ENCODE results near the gene SMOC2.
"Not testable (repeated sequence)": the region's sequence is repeated elsewhere in the genome, so short reads cannot be mapped to it uniquely, and the experiment has no call there.

The SMOC2 gene

GRCh38 chr6:168692193-168692914 lies 251.4 kb downstream of the SMOC2 start:
- no peak for DNase-seq

- not testable (repeated sequence) for DNase-seq
These were observed 251.9 kb downstream of the SMOC2 start for GRCh38 chr6:168692915-168693257.

- not testable (repeated sequence) for DNase-seq
These were observed 253.8 kb downstream of the SMOC2 start for GRCh38 chr6:168694797-168695196.

- DNase-seq, result no peak
These were observed 254.7 kb downstream of the SMOC2 start for GRCh38 chr6:168695701-168696100.

- no peak for DNase-seq
These were observed 257.9 kb downstream of the SMOC2 start for GRCh38 chr6:168698923-168699322.

DNA sequence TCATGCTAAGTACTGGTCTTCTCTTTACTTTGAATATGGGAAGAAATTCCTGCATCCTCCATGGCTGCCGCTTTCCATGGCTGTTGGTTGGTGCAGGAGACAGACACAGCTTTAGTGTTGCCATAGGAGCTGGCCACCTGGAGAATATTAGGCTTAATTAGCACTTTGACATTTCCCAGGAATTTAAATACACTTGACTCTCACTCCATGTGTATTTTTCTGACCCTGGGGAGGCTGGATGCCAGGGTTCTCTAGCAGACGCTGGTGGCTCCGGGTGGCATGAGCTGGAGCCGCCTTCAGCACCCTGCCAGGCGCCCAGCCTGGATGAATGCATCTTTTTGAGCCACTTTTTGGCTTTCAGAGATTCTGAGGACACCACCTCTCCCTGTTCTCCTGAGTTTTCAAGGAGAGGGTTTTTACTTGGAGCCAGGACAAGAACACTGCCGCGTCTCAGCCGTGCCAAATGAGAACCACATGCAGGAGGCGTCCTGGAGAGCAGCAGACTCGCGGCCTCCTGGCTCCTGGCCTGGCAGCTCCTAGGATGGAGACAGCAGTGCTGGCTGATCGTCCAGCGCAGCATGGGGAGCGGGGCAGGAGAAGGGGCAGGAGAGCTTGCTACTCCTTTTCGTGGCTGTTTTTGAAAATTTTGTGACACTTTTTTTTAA lies 258.8 kb downstream of the SMOC2 start:
- DNase-seq, result no peak

- no peak for DNase-seq
These were observed 259.9 kb downstream of the SMOC2 start for GRCh38 chr6:168700880-168701279.

GRCh38 chr6:168703990-168704389 lies 263.0 kb downstream of the SMOC2 start:
- no peak for DNase-seq

DNA sequence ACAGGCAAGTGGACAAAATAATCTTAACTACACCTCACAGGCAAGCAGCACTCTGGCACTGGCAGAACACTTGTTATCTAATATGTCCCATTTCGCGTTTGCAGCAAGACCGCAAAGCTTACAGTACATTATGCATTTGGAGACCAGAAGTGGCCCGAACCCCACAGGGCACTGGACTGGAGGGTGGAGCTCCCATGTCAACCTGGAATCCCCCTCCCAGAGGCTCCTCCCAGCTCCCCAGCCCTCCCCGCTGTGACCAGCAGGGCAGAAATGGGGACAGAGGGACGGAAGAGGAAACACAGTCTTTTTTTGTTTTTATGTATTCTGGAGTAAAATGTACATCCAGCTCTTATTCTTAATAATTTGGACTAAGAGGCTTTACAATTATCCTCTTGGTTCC lies 263.7 kb downstream of the SMOC2 start:
- DNase-seq, result no peak

DNA sequence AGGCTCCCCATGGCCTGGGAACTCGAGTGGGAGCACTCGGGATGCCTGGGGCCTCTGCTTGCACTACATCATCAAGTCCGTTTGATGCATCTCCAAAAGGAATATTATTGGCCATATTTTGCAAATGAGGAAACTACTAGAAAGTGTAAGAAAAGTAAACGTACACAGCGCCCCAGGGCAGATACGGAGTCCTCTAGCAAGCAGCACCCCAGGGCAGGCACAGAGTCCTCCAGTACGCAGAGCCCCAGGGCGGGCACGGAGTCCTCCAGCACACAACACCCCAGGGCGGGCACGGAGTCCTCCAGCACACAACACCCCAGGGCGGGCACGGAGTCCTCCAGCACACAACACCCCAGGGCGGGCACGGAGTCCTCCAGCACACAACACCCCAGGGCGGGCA lies 264.3 kb downstream of the SMOC2 start:
- not testable (repeated sequence) for DNase-seq

DNA sequence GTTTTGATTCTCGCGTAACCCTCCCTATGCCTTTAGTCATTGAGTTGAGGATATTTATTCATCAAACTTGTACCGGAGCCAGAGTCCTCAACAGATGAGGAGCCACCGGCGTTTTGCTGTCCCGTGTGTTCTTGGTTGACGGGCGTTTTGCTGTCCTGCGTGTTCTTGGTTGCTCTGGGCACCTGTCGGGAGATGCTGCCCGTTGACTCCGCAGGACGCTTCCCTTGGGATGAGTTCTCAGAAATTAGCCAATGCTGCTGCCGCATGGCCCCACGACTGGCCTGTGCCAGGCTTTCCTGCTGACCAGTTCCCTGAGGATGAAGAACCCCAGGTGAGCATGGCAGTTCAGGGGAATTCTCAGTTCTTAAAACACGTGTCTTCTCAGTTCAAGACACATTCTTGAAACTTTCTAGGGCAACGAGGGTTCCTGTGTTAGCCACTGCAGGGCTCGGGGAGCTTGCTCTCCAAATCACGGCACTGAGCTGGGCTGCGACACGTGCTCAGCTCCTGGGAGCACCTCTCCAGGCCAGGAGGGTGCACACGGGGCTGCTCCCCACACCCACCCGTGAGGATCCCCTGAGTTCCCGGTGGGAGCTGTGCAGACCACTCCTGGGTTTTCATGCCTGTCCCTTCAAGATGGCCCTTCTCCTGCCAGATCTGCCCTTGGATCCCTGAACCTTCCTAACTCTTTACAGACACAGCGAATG lies 265.6 kb downstream of the SMOC2 start:
- DNase-seq, result no peak

DNA sequence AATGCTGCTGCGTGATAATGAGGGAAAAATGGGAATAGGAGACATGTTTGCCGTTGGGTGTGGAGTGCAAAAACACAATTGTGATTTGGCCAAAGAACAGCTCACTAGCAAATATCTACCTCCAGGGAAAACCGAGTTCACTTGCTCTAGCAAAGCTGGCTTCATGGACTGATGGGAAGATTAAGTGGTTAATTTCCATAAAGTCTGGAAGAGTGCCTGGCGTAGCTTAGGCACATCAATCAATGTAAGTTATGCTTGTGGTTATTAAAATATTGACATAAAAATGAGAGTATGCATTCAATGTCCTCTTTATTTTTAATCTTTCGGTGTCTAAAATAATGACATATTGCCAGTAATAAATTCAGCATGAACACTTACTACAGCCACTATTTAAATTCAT lies 267.5 kb downstream of the SMOC2 start:
- no peak for DNase-seq

DNA sequence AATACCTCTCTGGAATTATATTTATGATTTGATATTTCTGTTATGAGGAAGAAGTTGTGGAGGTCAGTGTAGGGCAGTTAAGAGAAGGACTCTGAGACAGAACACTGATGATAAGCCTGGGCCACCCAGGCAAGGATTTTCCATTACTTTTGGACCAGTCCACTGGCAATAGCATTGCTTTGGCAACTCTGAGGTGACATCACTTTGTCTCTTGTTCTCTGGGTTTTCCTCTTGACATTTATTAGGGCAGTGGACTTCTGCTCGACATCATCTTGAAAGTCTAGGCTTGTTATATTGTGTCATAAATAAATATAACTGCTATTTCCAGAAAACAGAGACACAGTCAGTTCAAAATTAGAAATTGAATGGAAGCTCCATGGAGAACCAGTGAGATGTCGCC lies 268.0 kb downstream of the SMOC2 start:
- DNase-seq, result no peak

GRCh38 chr6:168709390-168709789 lies 268.4 kb downstream of the SMOC2 start:
- peak; percentile 26 for DNase-seq

DNA sequence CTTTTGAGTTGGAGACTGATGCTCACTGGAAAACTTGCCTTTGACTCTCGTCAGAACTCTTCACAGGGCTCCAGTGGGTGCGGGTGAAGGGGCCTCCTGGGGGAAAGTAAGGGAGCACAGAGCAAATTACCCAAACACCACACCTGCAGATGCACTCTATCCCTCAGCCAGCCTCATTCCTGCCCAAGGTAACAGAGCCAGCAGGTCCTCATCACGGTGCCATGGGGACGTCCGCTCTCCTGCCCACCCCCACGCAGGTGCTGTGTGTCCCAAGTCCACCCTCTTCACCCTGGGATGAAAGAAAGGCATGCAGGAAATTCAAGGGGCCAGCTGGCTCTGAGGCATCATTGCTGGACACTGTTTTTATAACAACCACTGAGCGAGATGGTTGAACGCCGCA lies 269.0 kb downstream of the SMOC2 start:
- no peak for DNase-seq

- no peak for DNase-seq
These were observed 270.2 kb downstream of the SMOC2 start for GRCh38 chr6:168711049-168711640.

- no peak for DNase-seq
These were observed 270.8 kb downstream of the SMOC2 start for GRCh38 chr6:168711666-168712300.

DNA sequence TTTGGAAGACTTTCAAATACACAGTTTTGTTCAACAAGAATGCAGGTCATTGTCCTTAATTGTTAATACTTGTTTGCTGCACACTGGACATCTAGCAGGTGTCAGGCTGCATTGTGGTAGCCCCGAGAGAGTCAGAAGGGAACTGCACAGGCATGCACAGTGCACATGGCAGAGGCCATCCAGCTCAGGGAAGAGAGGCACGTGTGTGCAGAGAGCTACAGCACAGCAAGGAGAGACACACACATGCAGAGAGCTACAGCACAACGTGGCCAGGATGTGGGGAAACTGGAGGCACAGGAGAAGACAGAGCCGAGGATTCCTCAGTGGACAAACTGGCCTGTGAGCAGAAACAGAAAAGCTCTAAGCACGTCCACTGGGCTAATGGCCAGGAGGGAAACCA lies 272.0 kb downstream of the SMOC2 start:
- no peak for DNase-seq

- DNase-seq, result no peak
These were observed 272.9 kb downstream of the SMOC2 start for GRCh38 chr6:168713839-168714238.

DNA sequence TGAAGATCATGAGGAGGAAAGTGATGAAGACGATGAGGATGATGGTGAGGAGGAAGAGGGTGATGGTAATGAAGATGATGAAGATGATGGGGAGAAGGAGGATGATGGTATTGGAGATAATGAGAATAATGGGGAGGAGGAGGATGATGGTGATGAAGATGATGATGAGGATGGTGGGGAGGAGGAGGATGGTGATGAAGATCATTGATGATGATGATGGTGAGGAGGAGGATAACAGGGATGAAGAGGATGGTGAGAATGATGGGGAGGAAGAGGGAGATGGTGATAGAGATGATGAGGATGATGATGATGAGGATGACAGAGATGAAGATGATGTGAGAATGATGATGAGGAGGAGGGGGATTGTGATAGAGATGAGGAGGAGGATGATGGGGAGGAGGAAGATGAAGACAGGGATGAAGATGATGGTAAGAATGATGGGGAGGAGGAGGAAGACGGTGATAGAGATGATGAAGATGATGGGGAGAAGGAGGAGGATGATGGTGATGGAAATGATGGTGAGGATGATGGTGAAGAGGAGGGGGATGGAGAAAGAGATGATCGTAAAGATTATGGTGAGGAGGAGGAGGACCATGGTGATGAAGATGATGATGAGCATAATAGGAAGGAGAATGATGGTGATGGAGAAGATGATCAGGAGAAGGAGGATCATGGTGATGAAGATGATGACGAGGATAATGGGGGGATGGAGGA lies 273.7 kb downstream of the SMOC2 start:
- no peak for DNase-seq

DNA sequence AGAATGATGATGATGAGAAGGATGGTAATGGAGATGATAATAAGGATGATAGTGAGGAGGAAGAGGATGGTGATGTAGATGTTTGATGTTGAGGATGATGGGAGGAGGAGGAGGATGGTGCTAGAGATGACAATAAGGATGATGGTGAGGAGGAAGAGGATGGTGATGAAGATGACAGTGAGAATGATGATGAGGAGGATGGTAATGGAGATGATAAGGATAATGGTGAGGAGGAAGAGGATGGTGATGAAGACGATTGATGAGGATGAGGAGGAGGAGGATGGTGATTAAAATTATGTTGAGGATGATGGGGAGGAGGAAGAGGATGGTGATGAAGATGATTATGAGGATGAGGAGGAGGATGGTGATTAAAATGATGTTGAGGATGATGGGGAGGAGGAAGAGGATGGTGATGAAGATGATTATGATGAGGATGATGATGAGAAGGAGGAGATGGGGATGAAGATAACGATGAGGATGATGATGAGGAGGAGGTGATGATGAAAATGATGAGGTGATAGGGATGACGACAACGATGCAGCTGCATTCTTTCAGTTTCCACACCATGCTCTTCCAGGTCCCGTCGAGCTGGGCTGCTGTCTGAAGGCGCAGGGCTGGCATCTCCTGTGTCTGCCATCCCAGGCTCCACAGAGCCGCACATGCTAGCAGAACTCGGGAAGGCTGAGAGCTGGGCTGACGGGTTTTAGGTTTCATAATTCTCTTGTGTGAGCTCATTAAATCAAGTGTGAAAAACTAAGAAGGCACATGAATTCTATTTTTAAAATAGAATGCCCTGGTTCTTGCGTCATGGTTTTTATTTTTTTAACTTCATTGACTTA lies 274.9 kb downstream of the SMOC2 start:
- DNase-seq, result peak; percentile 43

- DNase-seq, result no peak
These were observed 275.6 kb downstream of the SMOC2 start for GRCh38 chr6:168716581-168716980.

Data from NCI-H2171 treated with DMSO at 0.1 percent for 48 hours (cell line).